Fibroblast of skin of left quadriceps (primary cell): ENCODE data around the gene SDHB.

Source experiments
- DNase-seq, 2 experiments: peaks; one replicate each; pipeline ENCODE4 v3.0.0-alpha.2; 2013; ENCODE audit warnings: low read depth in 2 of 2

Gene SDHB

DNA sequence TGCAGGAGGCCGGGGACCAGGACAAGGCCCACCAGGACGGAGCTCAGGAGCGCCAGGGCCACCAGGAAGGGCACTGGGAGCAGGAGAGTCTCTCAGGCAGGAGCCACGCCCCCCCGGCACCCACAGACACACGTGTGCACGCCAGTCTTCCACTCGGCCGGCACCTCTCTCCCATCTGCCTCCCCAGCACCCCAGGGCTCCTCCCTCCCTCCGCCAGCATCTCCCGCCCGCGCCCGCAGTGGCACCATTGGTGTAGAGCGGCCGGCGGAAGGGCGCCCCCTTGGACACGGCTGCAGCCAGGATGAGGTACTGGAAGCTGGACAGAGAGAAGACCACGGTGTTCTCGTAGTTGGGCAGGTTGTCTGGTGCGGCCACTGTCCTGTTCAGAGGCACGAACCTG, 67.3 kb downstream of the SDHB start:
- DNase-seq, result no peak

DNA sequence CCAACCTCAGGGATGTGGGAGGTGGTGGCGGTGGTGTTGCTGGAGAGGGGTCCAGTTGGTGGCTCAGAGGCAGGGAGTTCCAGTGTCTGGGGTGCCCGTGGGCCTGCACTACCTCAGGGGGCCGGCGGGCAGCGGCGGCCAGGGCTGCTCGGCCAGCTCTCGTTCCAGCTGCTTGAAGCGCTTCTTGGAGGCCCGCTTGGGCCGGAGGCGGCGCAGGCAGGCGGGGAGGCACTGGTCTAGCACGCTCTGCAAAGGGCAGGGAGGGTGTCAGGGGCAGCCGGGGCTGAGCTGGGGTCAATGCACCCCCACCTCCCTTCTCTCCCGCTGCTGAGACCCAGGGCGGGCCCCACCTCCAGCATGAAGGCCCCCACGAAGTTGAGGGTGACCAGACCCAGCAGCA, 67.7 kb downstream of the SDHB start:
- DNase-seq, result no peak

DNA sequence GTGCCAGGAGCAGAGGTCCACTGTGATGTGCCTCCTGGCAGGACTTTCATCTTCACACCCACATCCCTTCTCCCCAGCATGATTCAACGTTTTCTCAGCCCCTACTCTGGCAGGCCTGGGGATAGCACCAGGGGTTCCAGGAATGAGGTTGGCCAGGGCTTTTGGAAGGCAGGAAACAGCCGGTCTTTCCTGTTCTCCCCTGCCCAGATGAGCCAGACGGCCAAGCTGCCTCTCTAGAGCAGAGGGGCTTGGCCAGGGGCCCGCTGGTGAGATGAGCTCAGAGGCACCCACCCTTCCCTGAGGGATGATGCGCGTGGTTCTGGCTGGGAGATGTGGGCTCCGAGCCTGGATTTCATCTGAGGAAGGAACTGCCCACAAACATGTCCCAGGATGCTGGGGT, 69.1 kb downstream of the SDHB start:
- peak; percentile 77 to 78 for DNase-seq

DNA sequence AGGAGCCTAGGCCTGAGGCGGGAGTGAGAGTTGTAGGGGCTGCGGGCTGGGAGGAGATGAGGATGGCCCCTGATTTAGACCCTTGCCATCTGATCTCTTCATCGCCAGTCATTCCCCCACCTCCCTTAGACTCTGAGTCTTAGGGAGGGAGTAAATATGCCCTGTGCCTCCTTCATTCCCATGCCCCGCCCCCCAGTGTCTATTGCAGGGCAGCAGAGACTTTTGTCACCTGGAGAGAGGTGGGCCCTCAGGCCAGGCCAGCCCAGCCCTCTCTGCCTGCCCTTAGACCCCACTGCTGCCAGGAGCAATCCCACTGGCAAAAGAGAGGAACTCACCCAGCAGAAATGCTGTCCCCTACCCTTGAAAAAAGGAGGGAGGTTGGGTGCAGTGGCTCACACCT, 70.2 kb downstream of the SDHB start:
- no peak for DNase-seq

DNA sequence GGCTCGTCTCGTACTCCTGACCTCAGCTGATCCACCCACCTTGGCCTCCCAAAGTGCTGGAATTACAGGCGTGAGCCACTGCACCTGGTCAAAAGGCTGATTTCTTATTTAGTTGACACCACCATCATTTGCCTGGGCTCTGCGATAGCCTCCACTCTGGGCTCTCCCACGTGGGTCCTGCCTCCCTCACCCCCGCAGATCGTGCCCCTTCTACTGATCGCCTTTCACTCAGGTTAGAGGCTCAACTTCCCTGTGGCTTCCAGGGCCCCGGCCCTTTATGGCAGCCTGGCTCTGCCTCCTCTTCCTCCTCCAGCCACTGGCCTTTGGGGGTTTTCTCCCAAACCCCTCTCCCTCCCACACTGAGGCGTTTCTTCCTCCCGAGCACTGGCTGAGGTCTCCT, 70.9 kb downstream of the SDHB start:
- DNase-seq, result no peak

DNA sequence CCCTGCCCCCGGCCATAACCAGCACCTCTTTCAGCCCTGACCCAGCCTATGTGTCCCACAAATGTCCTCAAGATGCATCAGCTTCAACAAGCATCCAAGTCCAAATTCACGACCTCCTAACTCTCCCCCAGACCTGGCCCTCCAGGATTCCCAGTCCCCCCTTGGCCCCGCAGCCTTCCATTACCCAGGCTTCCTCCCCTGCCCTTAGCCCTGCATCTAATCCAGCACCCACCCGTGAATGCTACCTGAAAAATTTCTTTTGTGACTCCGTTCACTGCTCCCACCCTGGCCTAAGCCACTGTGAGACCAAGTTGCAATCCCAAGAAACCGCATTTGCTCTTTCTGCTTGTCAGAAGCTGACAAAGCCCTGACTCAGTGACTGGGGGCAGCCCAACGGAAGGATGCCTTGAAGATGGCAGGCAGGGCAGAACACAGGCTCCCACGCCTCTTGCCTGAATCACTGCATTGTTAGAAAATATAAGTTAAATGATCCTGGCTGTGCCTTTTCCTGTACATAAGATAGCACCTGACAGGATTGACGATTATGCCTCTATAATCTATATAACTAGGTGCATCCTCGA, 72.5 kb downstream of the SDHB start:
- DNase-seq, result peak; percentile 48 to 55

DNA sequence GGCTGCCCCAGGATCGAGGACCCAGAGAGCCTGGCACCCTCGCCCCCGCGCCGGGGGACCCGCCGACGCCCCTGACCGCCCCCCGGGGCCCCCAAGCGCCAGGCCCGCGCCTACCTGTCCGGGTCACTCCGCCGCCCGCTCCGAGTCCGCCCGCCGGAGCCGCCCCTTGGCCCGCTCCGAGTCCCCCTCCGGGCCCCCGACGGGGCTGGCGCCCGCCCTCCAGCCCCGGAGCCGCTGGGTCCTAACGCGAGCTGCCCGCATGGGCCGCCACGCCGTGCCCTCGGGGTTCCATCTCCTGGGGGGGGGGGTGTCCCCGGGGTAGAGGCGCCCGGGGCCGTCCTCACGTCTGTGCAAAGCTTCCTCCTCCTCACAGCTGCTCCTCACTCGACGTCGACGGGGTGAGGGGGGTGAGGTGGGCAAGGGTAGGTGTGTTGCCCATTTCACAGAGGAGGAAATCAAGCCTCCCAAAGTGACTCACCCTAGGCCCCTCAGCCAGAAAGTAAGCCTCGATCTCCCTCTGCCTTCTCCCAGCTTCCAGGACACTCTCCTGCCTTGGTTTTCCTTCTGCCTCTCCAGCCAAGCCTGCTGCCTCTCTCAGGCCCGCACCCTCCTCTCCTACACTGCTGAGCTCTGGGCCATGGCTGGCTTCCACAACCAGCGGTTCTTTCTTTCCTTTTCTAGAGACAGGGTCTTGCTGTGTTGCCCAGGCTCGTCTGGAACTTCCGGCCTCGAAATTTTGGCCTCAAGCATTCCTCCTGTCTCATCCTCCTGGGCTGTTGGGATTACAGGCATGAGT, 73.2 kb downstream of the SDHB start, which contains the start of gene MFAP2:
MFAP2 (minus strand) TSS at position 148 of the 796 bp plus-strand sequence. CDS start 2,347 bp downstream, outside the sequence.
- DNase-seq, result no peak

DNA sequence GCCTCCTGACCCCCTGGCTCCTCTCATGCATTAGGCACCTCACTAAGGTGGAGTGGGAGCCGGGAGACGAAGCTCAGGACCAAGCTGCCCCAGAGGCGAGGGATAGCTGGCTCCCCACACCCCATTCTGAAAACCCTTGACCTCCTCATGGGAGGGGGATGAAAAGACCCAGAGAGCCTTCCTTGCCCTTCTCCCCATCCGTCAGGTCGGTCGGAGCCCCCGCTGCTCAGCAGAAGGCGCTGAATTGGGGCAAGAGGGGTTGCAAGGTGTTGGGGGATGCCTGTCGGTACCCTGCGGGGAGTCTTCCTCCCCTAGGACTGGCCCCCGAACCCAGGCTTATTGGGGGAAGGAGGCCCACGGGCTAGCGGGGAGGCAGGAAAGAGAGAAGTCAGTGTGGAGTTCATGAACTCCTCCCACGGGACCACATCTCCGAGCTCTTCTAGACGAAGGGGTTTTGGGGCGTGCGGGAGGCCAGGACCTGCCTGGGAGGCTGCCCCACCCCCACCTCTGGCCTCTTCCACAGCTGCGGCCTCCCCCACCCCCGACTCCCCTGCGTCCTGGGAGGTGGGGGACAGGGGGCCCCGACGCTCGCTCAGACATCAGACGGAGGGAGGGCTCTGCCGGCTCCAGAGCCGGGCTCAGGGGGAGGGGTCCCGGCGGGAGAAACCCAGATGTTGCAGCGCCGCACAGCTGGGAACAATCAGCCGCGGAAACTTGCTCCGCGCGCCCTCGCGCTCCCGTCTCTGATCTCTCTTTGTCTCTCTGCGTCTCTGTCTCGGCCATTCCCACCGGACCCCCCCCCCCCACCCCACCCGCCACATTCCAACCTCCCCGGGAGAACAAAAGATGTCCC, 74.1 kb downstream of the SDHB start:
- no peak for DNase-seq

DNA sequence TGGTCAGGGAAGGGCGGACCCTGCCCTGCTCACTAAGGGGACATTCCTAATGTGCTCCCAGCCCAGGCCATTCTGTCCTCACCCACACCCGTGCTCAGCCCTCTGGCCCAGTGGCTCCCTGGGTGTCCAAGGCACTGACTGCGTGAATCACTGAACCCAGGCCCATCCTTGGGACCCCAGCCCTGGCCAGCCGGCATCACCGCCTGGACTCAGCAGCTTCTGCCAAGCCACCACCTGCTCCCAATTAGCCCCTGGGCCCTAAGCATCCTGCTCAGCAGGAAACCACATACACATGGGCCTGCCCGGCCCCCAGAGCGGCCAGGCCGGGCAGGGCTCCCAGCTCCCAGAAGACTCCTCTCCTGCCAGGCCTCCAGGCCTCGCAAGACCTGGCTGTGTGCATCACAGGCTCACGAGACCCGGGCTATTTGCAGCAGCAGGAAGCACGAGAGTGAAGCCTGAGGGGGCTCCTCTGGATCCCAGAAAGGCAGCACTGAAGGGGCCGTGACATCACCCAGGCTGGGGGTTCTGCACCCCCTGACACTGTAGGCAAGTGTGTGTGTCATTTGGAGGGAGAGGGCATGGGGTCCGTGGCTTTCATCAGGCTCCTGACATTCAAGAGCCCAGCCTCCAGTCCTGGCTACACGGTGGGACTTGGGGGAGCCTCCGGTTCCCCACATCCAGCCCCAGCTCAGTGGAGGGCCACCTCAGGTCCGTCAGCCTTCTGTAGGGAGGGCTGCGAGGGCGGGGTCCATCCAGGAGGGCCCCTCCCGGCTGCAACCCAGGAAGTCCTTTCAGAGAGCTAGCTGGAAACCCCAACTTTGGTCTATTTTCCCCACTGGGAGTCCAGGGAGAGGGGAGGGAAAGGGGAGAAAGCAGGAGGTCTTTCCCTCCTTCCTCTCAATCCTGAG, 75.0 kb downstream of the SDHB start:
- DNase-seq, result peak; percentile 64 to 69

DNA sequence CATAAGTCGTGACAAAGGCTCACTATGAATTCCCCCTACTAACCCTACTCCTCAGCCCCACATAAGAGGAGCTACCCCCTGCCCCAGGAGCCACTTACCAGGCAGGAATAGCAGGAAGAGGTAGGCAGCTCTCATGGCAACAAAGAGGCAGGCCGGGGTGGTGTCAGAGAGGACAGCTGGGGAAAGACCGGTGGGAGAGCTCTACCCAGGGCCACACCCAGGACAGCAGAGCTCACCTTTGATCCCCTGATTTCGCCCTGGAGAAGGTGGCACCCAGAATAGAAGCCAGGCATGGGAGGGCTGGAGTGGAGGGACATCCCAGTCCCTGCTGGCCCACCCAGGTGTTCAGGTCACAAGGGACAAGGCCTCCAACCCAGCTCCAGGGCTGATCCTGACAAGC, 75.7 kb downstream of the SDHB start:
- no peak for DNase-seq

DNA sequence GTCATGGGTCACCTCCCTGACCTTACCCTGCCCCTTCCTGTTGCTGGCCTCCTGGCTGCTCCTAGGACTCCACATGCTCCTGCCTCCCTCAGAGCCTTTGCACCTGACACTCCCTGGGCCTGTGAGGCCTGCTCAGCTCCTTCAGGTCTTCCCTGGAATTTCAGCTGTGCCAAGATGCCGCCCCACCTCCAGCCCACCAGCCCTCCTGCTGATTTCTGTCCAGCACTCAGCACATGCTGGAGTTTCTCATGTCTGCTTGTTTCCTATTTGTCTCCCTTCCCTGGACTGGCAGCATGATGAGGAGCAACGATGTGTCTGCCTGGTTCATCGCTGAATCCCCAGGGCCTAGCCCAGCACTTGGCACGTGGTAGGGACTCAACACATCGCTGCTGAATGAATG, 76.5 kb downstream of the SDHB start:
- DNase-seq, result no peak

DNA sequence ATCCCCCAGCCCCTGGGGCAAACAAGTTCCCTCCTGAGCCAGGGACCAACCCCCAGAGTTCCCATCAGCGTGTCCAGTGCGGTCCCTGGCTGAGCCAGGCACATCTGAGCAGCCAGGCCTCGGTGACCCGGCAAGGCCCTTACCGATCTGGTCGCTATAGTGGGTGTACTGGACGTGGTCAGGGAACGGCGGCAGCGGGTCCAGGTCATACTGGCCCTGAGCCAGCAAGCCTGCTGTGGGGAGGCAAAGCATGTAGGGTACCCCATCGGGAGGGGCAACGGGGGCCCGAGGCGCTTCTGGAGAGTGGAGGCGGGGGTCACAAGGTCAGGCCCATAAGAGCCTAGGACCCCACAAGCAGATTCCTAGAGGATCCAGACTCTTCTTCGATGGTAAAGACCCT, 76.9 kb downstream of the SDHB start:
- no peak for DNase-seq

DNA sequence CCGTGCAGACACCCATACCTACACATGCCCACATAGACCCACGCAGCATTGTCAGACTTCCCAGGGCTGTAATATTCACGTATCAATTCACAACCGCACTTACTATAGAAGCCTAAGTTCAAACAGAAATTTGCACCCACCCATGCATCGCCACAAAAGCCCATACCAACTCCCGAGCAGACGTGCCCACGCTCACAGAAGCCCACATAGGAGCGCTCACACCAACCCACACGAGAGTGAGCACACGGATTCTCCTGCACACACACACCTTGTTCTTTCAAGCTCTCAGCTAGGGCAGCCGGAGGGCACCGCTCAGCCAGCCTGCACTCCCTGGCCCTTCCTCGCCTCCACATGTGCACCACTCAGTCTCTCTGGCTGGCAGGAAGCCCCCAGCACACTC, 78.0 kb downstream of the SDHB start:
- no peak for DNase-seq

DNA sequence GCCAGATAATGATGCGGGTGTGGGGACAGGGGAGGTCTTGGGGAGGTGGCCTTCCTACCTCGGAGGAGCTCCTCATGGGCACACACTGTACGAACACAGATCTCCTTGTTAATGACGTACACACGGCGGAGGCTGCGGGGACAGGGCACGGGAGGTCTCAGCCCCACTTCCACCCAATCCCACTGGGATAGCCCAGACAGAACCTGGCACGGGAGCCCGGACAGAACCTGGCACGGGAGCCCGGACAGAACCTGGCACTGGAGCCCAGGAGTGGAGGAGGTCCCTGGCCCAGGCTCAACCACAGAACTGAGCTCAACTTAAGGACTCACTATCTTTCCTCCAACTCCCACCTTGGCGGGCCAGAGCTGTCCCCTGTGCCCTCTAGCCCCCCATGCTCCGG, 78.6 kb downstream of the SDHB start:
- no peak for DNase-seq

DNA sequence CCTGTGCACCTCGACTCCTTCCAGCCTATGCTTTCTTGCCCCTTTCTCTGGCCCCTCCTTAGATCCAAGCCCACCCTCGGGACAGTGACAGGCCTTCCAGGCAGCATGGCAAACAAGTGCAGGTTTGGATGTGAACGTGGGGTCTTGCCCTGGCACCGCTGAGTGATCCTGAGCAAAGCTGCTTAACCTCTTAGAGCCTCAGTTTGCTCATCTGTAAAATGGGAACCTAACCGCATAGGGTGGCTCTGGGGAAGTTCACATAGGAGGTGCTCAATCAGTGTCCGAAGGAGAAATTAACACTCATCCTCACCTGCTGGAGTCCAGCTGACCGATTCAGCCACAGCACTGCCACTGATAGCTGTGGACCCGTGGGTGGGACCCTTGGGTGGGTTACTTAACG, 80.6 kb downstream of the SDHB start:
- no peak for DNase-seq

DNA sequence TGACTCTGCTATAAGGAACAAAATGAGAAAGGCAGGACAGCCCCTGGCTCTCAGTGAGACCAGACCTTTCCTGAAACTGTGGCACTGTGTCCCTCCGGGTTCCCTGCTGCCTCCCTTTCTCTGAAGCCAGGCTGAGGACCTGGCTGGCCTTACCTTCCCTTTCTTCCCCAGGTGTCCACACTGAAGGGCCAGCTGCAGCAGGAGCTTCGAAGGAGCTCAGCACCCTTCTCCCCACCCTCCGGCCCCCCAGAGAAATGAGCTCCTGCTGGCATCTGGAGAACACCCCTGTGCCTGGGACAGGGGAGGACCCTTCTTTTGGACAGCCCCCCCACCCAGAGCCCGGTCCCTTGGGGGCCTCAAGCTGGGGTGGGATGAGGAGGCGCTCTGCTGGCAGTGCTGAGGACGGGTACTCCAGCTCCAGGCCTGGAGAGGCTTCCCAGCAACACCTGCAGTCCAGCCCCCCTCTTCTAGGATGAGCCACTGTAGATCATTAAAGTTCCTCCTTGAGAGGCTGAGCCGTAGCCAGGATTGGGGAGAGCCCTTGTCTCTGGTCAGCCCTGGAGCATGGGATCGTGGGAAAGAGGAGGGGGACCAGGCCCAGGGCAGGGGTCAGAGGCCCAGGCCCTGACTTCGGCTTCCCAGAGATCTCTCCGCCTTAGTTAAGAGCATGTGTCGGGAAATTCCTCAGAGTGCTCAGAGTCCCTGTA, 81.5 kb downstream of the SDHB start:
- no peak for DNase-seq

DNA sequence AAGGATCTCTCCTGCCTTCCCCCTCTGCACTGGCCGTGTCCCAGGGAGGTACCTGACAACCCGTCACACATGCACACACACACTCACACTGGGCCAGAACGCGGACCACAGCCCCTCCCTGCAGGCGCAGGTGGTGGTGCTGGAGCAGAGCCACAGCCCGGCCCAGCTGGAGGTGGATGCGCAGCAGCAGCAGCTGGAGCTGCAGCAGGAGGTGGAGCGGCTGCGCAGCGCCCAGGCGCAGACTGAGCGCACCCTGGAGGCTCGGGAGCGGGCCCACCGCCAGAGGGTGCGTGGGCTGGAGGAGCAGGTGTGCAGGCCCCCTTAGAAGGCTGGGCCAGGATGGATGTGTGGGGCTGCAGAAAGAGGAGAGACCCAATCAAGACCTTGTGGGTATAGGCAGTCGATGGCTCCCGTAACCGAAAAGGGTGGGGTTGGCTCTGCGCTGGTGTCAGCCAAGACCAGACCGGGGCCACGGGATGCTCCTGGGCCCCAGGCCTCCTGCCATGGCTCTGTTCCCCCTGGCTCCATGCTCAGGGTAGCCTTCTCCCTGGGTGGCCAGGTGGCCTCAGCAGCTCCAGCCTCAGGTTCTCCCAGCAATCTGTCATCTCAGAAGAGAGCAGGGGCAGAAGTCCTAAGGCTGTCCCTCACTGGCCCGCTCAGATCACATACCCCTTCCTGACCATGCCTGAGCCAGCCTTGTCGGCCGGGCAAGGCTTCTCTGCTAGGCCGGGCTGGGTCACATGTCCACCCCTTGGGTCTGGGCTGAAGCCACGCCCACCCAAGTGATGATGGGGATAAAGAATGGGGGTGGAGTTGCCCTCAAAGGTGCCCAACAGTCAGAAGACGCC, 82.3 kb downstream of the SDHB start:
- no peak for DNase-seq

DNA sequence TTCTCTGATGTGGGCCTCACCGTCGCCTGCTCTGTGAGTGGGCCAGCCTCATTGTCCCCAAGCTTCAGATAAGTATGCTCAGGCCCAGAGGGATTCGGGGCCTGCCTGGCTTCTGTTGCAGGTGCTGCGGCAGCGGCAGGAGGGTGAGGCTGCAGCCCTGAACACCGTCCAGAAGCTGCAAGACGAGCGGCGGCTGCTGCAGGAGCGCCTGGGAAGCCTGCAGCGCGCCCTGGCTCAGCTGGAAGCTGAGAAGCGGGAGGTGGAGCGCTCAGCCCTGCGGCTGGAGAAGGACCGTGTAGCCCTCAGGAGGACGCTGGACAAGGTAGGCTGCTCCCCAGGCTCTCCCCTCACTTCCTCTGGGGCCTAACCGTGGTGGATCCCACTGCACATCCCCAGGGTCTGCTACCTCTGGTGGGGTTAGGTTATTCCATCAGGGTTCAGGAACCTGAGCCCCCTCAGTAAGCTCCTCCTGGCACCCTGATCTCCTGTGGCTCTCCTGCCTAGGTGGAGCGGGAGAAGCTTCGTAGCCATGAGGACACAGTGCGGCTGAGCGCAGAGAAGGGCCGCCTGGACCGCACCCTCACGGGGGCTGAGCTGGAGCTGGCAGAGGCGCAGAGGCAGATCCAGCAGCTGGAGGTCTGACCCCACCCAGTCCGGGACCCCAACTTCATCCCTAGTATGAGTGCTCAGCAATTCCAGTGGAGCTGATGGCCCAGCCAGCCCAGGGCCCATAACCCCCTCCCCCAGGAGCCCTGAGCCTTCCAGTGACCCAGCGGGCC, 83.5 kb downstream of the SDHB start:
- no peak for DNase-seq

DNA sequence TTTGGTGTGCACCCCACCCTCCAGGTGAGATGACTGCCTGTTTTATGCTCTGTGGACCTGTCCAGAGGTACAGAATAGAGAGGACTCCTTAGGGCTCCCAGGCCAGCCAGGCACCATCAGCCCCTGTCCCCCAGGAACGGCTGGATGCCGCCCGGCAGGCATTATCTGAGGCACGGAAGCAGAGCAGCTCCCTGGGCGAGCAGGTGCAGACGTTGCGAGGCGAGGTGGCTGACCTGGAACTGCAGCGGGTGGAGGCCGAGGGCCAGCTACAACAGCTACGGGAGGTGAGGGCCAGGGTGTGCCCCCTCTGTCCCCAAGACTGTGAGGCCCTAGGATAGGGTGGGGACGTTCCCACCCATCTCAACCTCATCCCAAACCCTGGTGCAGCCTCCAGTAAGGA, 84.2 kb downstream of the SDHB start:
- no peak for DNase-seq
